HUES48 (cell line): Measurements from ENCODE around the gene TMC6.
"Not testable (repeated sequence)": the region's sequence is repeated elsewhere in the genome, so short reads cannot be mapped to it uniquely, and the experiment has no call there.

Experiments used
- H3K27ac ChIP-seq: one replicate; pipeline ENCODE4 v1.7.0; 2013; ENCODE audit warnings: low read depth, low read length, inconsistent platforms
- H3K27me3 ChIP-seq: 2 replicates; pipeline ENCODE4 v1.6.1; 2013; ENCODE audit warnings: mild to moderate bottlenecking, low read length; ENCODE audit not compliant: control insufficient read depth, insufficient read depth
- H3K36me3 ChIP-seq: 2 replicates; pipeline ENCODE4 v1.6.1; 2013; ENCODE audit warnings: low read length; ENCODE audit not compliant: control insufficient read depth, insufficient read depth
- H3K4me1 ChIP-seq: 2 replicates; pipeline ENCODE4 v1.6.1; 2013; ENCODE audit warnings: mild to moderate bottlenecking, low read length; ENCODE audit not compliant: control insufficient read depth, insufficient read depth
- H3K4me3 ChIP-seq: 2 replicates; pipeline ENCODE4 v1.5.1; 2013; ENCODE audit warnings: mild to moderate bottlenecking, low read depth, low read length
- H3K9ac ChIP-seq: 2 replicates; pipeline ENCODE4 v1.6.1; 2013; ENCODE audit warnings: mild to moderate bottlenecking, low read depth, low read length, moderate library complexity
- H3K9me3 ChIP-seq: 2 replicates; pipeline ENCODE4 v1.6.1; 2013; ENCODE audit warnings: low read length; ENCODE audit not compliant: control insufficient read depth, insufficient read depth

TMC6 gene

GRCh38 chr17:78120537-78120936 is 8.0 kb downstream of the TMC6 start:
- H3K27me3 ChIP-seq = no peaks in the 10 kb centered on the region
- no peaks in the 10 kb centered on the region for H3K9me3 ChIP-seq
- H3K36me3 ChIP-seq = peaks cover 31% of the 10 kb centered on the region
- H3K4me3 ChIP-seq = no peak overlapping the region
- no peak overlapping the region for H3K27ac ChIP-seq
- no peak overlapping the region for H3K9ac ChIP-seq
- no peaks in the 10 kb centered on the region for H3K4me1 ChIP-seq

- Histone ChIP-seq H3K27ac (no peak overlapping the region), H3K9ac (no peak overlapping the region), H3K4me3 (no peak overlapping the region), H3K36me3 (peaks cover 30% of the 10 kb centered on the region), H3K4me1 (no peaks in the 10 kb centered on the region), H3K9me3 (no peaks in the 10 kb centered on the region), H3K27me3 (no peaks in the 10 kb centered on the region)
Observed at GRCh38 chr17:78118801-78119241, 9.7 kb downstream of the TMC6 start.

GRCh38 chr17:78117027-78117981 is 11.3 kb downstream of the TMC6 start:
- Histone ChIP-seq H3K9ac (no peak overlapping the region), H3K27me3 (no peaks in the 10 kb centered on the region), H3K27ac (no peak overlapping the region), H3K4me1 (no peaks in the 10 kb centered on the region), H3K9me3 (no peaks in the 10 kb centered on the region), H3K4me3 (no peak overlapping the region), H3K36me3 (peaks cover 15% of the 10 kb centered on the region; the same call in 1 of the 2 replicates)

GRCh38 chr17:78116411-78116810 is 12.1 kb downstream of the TMC6 start:
- Histone ChIP-seq H3K27me3 (no peaks in the 10 kb centered on the region), H3K9me3 (no peaks in the 10 kb centered on the region), H3K4me3 (no peak overlapping the region), H3K9ac (no peak overlapping the region), H3K36me3 (peaks cover 10% of the 10 kb centered on the region; the same call in 1 of the 2 replicates), H3K4me1 (no peaks in the 10 kb centered on the region), H3K27ac (no peak overlapping the region)

- H3K4me1 ChIP-seq = not testable (repeated sequence)
Observed at GRCh38 chr17:78115803-78116202, 12.8 kb downstream of the TMC6 start.

GRCh38 chr17:78114831-78115723 is 13.5 kb downstream of the TMC6 start:
- no peaks in the 10 kb centered on the region for H3K4me1 ChIP-seq
- no peaks in the 10 kb centered on the region for H3K27me3 ChIP-seq
- no peak overlapping the region for H3K4me3 ChIP-seq
- H3K27ac ChIP-seq = no peak overlapping the region
- no peaks in the 10 kb centered on the region for H3K9me3 ChIP-seq
- H3K36me3 ChIP-seq = 0 out of 2 replicates have a peak, but pooled peaks cover 3% of the 10 kb centered on the region
- H3K9ac ChIP-seq = no peak overlapping the region

More at GRCh38 chr17:78115803-78116202, 12.8 kb downstream of the TMC6 start:
- not testable (repeated sequence) for H3K9me3 ChIP-seq, H3K4me3 ChIP-seq, H3K27me3 ChIP-seq, H3K9ac ChIP-seq, H3K36me3 ChIP-seq, H3K27ac ChIP-seq

GRCh38 chr17:78113804-78114785 is 14.5 kb downstream of the TMC6 start:
- H3K27ac ChIP-seq = no peak overlapping the region
- H3K27me3 ChIP-seq = no peaks in the 10 kb centered on the region
- H3K9me3 ChIP-seq = no peaks in the 10 kb centered on the region
- H3K36me3 ChIP-seq = 0 out of 2 replicates have a peak, but pooled peaks cover 1% of the 10 kb centered on the region
- no peak overlapping the region for H3K9ac ChIP-seq
- H3K4me3 ChIP-seq = no peak overlapping the region
- H3K4me1 ChIP-seq = no peaks in the 10 kb centered on the region

GRCh38 chr17:78112518-78113471 is 15.8 kb downstream of the TMC6 start:
- H3K9me3 ChIP-seq = no peaks in the 10 kb centered on the region

GRCh38 chr17:78111727-78112517 is 16.6 kb downstream of the TMC6 start:
- no peak overlapping the region for H3K27ac ChIP-seq
- no peaks in the 10 kb centered on the region for H3K27me3 ChIP-seq
- peaks cover 4% of the 10 kb centered on the region for H3K36me3 ChIP-seq
- no peaks in the 10 kb centered on the region for H3K4me1 ChIP-seq
- H3K9ac ChIP-seq = no peak overlapping the region
- no peaks in the 10 kb centered on the region for H3K9me3 ChIP-seq
- H3K4me3 ChIP-seq = no peak overlapping the region

More at GRCh38 chr17:78112518-78113471, 15.8 kb downstream of the TMC6 start:
- H3K4me3 ChIP-seq = no peak overlapping the region
- H3K27ac ChIP-seq = no peak overlapping the region
- no peaks in the 10 kb centered on the region; the same call in 1 of the 2 replicates for H3K36me3 ChIP-seq
- H3K4me1 ChIP-seq = no peaks in the 10 kb centered on the region
- H3K9ac ChIP-seq = no peak overlapping the region
- no peaks in the 10 kb centered on the region for H3K27me3 ChIP-seq
